H1 (cell line): Measurements from ENCODE around the gene DNAH10. TPM values are rescaled to one million over a fixed set of nuclear protein-coding genes. Genes with fewer than 3 reads are reported as not detected.

ENCODE experiments used
- EZH2 ChIP-seq: fragments of 200-600 bp; sonication (generic); IDR thresholded peaks from 2 replicates; pipeline ENCODE4 v1.7.1; 2012; ENCODE audit warnings: low read depth, mild to moderate bottlenecking, moderate library complexity, low read length, inconsistent platforms; ENCODE audit not compliant: severe bottlenecking
- polyA plus RNA-seq, 7 experiments: library from polyadenylated mRNA; depleted of rRNA in 3 of 7; stranded (reverse) in 5 of 7; unstranded in 2 of 7; fragments of >200 nt in 5 of 7; fragments of 200-250 nt in 2 of 7; gene quantifications; 1 replicate in 5 of 7; 2 replicates in 1 of 7; 4 replicates in 1 of 7; pipeline versions ENCODE4 v1.2.1 to v1.2.3, GENCODE V29; 2011 to 2013; ENCODE audit warnings: missing spikeins in 2 of 7, mixed read lengths in 2 of 7
- total RNA-seq: library from RNA; stranded (reverse); fragmentation: NEBNext Ultra II Directional; extraction: Animal tissue kit (Norgen Biotek cat#: 25700); gene quantifications from 2 replicates; pipeline ENCODE4 v1.2.1, GENCODE V29; 2021

Gene DNAH10
- total and polyA plus RNA-seq, 2 of the 8 experiments (the other 6 are each of a cell fraction or from before 2014, with no cell fraction given) = 0.02 to 0.24 TPM

DNA sequence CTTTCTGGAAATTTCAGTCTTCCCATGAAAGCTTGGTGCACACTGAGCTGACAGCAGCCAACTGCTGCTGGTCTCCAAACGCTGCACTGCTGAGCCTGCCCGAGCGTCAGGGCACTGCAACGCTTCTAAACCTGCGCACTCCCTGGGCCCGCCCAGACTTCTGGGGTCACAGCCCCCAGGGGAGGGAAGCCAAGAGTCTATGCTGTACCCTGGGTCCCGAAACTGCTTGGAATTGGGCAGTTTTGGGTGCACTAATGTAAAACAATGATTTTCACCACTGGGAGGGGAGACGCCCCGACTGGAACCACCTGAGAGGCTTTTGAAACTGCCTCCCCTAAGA is 178.5 kb downstream of the DNAH10 start (continued):
- no peak for TF ChIP-seq EZH2
